Subcutaneous adipose tissue (tissue), 4 donors: ENCODE measurements around the gene STPG3. TPM values are rescaled to one million over a fixed set of nuclear protein-coding genes. Genes with fewer than 3 reads are reported as not detected.

Source experiments
- CTCF ChIP-seq: fragments of 450-650 bp; IDR thresholded peaks from one replicate; pipeline ENCODE4 v1.5.1; 2016; ENCODE audit warnings: low read depth, mild to moderate bottlenecking, control low read depth, antibody characterized with exemption, moderate library complexity
- total RNA-seq, 4 donors: library from RNA; depleted of rRNA; stranded (reverse); fragments of >200 nt; gene quantifications; one replicate each; pipeline ENCODE4 v1.1.0, GENCODE V29; 2016

Gene STPG3
- total RNA-seq, 4 donors from 2014 or later: not detected

DNA sequence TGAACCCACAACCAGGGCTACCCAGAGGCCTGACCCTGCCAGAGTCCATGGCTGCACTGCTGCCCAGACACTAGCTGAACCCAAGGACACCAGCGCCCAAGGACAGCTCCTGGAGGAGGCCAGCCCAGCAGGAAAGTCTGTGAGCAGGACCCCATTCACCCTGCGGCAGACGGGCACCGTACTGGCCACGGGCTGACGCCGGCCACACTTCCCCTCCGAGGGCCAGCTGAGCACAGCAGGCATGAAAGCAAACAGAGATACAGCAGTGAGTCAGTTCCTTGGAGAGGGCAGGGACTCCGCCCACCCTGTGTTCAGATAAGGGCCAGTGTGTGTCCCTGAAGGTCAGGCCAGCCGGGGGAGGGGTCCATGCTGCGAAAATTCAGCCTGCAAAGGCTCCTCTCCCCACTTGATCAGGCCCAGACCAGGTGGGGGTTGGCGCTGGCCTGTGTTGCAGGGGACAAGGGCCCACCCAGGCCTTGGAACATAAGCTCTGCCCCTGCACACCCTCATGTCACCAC lies 32.3 kb upstream of the STPG3 start:
- TF ChIP-seq CTCF: no peak

DNA sequence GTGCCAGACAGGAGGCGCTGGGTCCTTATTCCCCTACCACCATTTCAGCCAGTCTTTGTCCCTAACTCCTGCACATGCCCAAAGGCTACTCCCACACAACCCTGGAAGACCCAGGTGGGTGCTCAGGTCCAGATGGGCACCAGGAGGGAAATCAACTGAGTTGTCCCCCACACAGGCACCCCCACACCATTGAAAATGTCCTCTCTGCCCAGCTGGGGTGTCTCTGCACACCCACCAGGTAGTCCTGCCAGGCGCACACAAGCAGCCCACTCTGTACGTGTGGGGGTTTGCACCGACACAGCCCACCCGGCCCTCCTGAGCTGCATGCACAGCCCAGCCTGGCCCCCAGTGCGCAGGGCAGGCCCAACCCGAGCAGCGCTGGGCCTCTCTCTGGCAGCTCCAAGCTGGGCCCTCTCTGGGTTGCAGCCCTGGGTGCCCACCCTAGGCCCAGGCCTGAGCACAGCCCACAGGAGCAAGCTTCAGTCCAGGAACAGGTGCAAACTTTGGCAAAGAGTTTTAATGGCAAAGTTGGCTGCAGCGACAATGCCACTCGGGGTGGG lies 31.2 kb upstream of the STPG3 start:
- no peak for TF ChIP-seq CTCF

- no peak for TF ChIP-seq CTCF
These were observed 30.6 kb upstream of the STPG3 start for GRCh38 chr9:137220317-137221094.

DNA sequence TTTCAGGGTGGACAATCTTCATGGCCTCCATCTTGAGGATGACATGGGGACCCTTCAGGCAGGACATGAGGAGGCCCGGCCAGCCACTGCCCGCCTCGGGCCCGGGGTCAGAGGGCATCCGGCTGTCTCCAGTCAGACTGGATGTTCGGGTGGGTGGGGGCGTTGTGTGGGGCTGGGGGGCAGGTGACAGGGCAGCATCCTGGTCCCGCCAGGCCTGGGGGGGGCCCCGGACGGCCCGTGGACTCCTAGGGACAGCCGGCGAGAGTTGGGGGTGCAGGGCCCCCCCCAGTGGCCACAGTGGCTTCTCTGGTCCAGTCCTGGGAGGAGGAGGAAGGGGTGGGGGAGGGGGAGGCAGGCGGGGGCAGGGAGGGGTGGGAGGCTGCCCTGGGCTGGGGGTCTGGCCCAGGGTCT lies 30.0 kb upstream of the STPG3 start:
- TF ChIP-seq CTCF: no peak

- no peak for TF ChIP-seq CTCF
These were observed 29.5 kb upstream of the STPG3 start for GRCh38 chr9:137221506-137222111.

- TF ChIP-seq CTCF: no peak
These were observed 28.7 kb upstream of the STPG3 start, which contains the start of gene RNF208 for GRCh38 chr9:137222190-137223077. Gene RNF208 (minus strand): TSS chr9:137222240. CDS start chr9:137221212, 1,028 bp downstream.
